ENCODE measurements around the gene EPHB2.

The EPHB2 gene

DNA sequence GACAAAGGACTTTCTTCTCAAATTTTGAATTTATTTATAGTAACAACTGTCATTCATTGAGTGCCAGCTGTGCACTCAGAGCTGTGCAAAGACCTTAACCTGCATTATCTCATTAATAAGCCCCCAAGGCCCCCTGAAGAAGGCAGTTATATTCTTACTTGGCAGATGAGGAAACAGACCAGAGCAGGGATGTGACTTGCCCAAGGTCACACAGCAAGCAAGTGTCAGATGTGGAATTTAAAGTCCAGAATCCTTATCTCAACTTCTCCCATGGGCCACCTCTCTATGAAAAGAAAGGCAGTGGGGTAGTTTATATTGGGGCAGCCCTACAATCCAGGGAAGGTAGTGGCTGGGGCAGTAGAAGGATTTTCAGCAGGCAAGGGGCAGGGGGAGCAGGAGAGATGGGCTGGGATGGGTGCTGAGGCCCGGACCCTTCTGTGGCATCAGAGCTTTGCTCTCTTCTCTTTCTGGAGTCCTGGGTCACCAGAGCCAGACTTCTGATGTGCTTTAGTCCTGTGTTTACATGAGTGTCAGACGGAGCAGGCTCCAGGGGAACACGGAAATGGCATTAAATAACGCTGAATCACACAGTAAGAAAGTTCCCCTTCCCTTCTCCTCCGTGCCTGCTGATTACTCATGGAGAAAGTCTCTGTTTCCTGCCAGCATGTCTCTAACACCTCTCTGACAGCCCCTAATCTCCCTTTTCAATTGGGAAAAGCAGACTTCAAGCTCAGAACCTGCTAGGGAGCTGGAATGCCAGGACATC lies 39.5 kb downstream of the EPHB2 start:
- TF ChIP-seq, protein P1, sequence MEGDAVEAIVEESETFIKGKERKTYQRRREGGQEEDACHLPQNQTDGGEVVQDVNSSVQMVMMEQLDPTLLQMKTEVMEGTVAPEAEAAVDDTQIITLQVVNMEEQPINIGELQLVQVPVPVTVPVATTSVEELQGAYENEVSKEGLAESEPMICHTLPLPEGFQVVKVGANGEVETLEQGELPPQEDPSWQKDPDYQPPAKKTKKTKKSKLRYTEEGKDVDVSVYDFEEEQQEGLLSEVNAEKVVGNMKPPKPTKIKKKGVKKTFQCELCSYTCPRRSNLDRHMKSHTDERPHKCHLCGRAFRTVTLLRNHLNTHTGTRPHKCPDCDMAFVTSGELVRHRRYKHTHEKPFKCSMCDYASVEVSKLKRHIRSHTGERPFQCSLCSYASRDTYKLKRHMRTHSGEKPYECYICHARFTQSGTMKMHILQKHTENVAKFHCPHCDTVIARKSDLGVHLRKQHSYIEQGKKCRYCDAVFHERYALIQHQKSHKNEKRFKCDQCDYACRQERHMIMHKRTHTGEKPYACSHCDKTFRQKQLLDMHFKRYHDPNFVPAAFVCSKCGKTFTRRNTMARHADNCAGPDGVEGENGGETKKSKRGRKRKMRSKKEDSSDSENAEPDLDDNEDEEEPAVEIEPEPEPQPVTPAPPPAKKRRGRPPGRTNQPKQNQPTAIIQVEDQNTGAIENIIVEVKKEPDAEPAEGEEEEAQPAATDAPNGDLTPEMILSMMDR (IDR thresholded peaks at IDR 0.05; ENCODE audit: low read length) = no peak
- no peak for TF ChIP-seq EZH2 (optimal IDR thresholded peaks at IDR 0.05; ENCODE audit: low read depth, low read length)
- no peak for TF ChIP-seq EZH2phosphoT487 (IDR thresholded peaks at IDR 0.05; ENCODE audit: low read length)
- H3K27ac ChIP-seq (ENCODE audit: low read length) = no peak overlapping the region
- no peak overlapping the region for H3K4me2 ChIP-seq (ENCODE audit: low read depth, low read length)
- no peak overlapping the region for H2AFZ ChIP-seq (ENCODE audit: low read length)
- H3K9ac ChIP-seq (ENCODE audit: low read length) = no peak overlapping the region
- no peaks in the 10 kb centered on the region for H3K79me2 ChIP-seq (ENCODE audit: low read length)
- no peak overlapping the region for H3K4me3 ChIP-seq (ENCODE audit: low read length)
- no peak for DNase-seq
- peaks cover 80% of the 10 kb centered on the region for H3K27me3 ChIP-seq (replicated peaks; ENCODE audit: insufficient read depth, low read length)
- no peaks in the 10 kb centered on the region for H3K4me1 ChIP-seq (ENCODE audit: low read length)
- no peaks in the 10 kb centered on the region for H3F3A ChIP-seq (ENCODE audit: insufficient read depth, low read length)
- H3K36me3 ChIP-seq (replicated peaks; ENCODE audit: insufficient read depth, low read length) = no peaks in the 10 kb centered on the region
- H4K20me1 ChIP-seq (ENCODE audit: insufficient read depth, low read length) = no peaks in the 10 kb centered on the region
- no peaks in the 10 kb centered on the region for H3K9me3 ChIP-seq (replicated peaks; ENCODE audit: insufficient read depth, low read length)
- H3K9me2 ChIP-seq (replicated peaks; ENCODE audit: insufficient read depth, low read length) = no peaks in the 10 kb centered on the region

DNA sequence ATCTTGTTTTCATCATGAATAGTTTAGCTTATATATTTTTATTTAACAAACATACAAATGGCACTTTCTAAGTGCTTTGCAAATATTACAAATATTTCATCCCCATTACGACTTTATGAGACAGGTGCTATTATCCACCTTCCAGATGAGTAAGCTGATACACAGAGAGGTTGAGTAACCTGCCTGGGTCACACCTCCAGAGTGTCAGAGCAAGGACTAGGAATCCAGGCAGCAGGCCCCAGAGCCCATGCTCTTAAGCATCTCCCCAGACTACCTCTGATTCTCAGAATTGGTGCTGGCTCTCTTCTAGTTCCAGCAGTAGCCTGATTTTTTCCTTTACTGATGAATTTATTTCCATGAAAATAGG lies 40.0 kb downstream of the EPHB2 start:
- Histone ChIP-seq H3K27me3 (replicated peaks; ENCODE audit: insufficient read depth, low read length) (peaks cover 80% of the 10 kb centered on the region), H2AFZ (ENCODE audit: low read length) (no peak overlapping the region), H3F3A (ENCODE audit: insufficient read depth, low read length) (no peaks in the 10 kb centered on the region), H3K79me2 (ENCODE audit: low read length) (no peaks in the 10 kb centered on the region), H3K36me3 (replicated peaks; ENCODE audit: insufficient read depth, low read length) (no peaks in the 10 kb centered on the region), H4K20me1 (ENCODE audit: insufficient read depth, low read length) (no peaks in the 10 kb centered on the region), H3K9me3 (replicated peaks; ENCODE audit: insufficient read depth, low read length) (no peaks in the 10 kb centered on the region), H3K27ac (ENCODE audit: low read length) (no peak overlapping the region), H3K4me3 (ENCODE audit: low read length) (no peak overlapping the region), H3K9ac (ENCODE audit: low read length) (no peak overlapping the region), H3K4me1 (ENCODE audit: low read length) (no peaks in the 10 kb centered on the region), H3K9me2 (replicated peaks; ENCODE audit: insufficient read depth, low read length) (no peaks in the 10 kb centered on the region), H3K4me2 (ENCODE audit: low read depth, low read length) (no peak overlapping the region)
- TF ChIP-seq EZH2phosphoT487 (IDR thresholded peaks at IDR 0.05; ENCODE audit: low read length) (no peak), EZH2 (optimal IDR thresholded peaks at IDR 0.05; ENCODE audit: low read depth, low read length) (no peak)
- TF ChIP-seq, protein P1 (IDR thresholded peaks at IDR 0.05; ENCODE audit: low read length) = no peak
- DNase-seq = no peak

DNA sequence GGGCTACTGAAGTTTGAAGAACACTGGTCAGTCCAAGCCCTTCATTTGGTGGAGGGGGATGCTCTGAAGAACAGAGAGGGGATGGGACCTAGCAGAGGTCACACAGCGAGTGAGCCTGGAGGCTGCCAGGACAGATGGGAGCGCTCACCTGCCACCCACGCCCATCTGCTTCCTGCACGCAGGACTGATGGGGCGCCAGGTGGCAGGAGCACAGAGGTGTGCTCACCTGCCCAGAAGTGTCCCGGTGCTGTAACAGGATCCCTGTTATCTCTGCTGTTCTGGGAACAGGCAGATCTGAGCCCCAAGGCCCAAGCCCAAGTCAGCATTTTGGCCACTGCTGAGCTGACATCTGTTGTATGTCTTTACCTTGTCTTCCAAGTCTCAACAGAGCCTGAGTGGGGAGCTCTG lies 40.5 kb downstream of the EPHB2 start:
- Histone ChIP-seq H3K4me1 (ENCODE audit: low read length) (no peaks in the 10 kb centered on the region), H3K27me3 (replicated peaks; ENCODE audit: insufficient read depth, low read length) (peaks cover 80% of the 10 kb centered on the region), H3K9ac (ENCODE audit: low read length) (no peak overlapping the region), H3K36me3 (replicated peaks; ENCODE audit: insufficient read depth, low read length) (no peaks in the 10 kb centered on the region), H3K4me3 (ENCODE audit: low read length) (no peak overlapping the region), H3F3A (ENCODE audit: insufficient read depth, low read length) (no peaks in the 10 kb centered on the region), H3K27ac (ENCODE audit: low read length) (no peak overlapping the region), H3K9me2 (replicated peaks; ENCODE audit: insufficient read depth, low read length) (no peaks in the 10 kb centered on the region), H3K9me3 (replicated peaks; ENCODE audit: insufficient read depth, low read length) (no peaks in the 10 kb centered on the region), H2AFZ (ENCODE audit: low read length) (no peak overlapping the region), H3K79me2 (ENCODE audit: low read length) (no peaks in the 10 kb centered on the region), H3K4me2 (ENCODE audit: low read depth, low read length) (no peak overlapping the region), H4K20me1 (ENCODE audit: insufficient read depth, low read length) (no peaks in the 10 kb centered on the region)
- DNase-seq = no peak
- TF ChIP-seq EZH2 (optimal IDR thresholded peaks at IDR 0.05; ENCODE audit: low read depth, low read length) (no peak), EZH2phosphoT487 (IDR thresholded peaks at IDR 0.05; ENCODE audit: low read length) (no peak)
- TF ChIP-seq, protein P1 (IDR thresholded peaks at IDR 0.05; ENCODE audit: low read length) = no peak

All from MM.1S (cell line).